CD4-positive, alpha-beta T cell treated with Interleukin-1 beta for 1 hour (primary cell): Measurements from ENCODE around the gene INVS.
"Not testable (repeated sequence)": the region's sequence is repeated elsewhere in the genome, so short reads cannot be mapped to it uniquely, and the experiment has no call there.

Source experiments
- DNase-seq, 2 donors: peaks; one replicate each; pipeline ENCODE4 v3.0.0-alpha.2; 2020 to 2022

The INVS gene

DNA sequence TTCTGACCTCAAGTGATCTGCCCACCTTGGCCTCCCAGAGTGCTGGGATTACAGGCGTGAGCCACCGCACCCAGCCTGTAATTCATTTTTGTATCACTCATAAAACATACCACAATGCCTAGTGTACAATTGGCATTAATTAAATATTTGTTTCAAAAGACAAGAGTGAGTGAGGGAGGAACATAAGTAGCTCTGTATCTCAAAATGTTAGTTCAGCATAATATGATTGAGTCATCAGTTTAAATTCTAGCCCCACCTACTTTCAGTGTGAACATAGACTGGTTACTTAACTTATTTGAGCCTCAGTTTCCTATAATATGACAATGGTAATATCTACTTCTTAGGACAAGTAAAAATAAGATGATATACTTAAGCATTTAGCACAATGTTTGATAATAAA lies 26.9 kb downstream of the INVS start:
- DNase-seq = no peak

DNA sequence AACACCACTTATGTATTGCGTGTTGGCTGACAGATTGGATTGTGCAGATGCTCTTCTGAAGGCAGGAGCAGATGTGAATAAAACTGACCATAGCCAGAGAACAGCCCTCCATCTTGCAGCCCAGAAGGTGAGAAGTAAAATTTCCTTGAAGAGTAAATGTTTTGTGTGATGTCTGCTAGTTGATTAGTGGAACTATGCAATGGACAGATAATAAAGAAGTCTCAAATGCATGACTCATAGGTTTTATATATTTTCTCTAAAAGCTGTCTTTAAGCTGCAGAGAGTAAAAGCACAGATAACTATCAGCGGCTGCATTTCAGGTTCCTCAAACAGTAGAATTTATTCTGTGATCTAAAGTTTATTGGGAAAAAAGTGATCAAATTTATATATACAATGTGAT lies 27.4 kb downstream of the INVS start:
- DNase-seq = no peak

DNA sequence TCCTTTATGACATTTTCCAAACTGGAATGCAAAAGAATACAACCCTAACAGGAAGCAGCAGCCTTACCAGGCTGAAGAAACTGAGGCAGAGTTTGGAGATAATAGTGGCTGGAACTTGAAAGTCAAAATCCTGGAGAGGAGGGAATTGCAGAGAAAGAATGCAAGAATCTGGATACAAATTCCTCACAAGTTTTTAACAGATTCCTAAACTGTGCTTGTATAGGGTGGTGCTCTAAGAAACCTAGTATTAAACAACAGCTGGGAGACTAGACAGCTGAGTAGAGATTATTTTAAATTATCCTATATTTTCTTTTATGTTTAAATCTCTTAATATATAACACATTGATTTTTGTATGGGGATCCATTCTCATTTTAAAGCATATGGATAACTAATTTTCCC lies 30.7 kb downstream of the INVS start:
- no peak for DNase-seq

DNA sequence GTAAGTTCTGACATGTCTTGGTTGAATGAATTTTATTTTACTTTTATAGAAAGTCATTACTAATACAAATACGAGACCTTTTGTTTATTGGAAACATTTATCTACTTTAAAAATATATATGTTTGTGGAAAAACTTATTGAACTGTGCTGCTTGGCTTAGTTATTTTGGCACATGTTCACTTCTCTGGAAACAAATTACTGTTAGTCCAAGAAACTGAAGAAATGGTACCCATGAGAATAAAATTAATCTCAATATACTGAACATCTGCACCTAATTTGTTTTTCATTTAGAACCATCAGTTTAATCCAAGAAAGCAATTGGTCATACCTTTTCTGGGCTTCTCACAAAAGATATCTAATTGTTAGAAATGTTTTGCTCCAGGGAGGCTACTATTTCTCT lies 32.2 kb downstream of the INVS start:
- DNase-seq = no peak

DNA sequence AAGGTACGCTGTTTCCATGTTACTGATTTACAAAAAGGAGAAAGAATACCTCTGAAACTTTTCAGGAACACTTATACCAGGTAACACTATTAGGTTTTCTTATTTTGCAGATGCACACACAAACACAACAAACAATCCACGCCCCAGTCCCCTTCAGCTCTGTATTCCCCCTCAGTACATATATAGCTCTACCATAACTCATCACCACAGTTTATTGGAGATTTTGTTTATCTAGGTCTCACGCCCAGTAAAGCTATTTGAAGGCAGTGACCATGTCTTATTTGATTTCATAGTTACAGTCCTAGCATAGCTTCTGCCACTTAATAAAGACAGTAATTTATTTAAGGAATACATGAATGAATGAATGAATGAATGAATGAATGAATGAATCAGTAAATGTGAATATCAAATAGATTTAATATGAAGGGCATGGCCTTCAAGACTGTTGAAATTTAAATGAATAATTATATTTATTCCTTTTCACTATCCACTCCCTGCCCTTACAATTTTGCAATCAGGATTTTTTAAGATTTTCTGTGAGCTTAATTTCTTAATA lies 32.9 kb downstream of the INVS start:
- DNase-seq = no peak

DNA sequence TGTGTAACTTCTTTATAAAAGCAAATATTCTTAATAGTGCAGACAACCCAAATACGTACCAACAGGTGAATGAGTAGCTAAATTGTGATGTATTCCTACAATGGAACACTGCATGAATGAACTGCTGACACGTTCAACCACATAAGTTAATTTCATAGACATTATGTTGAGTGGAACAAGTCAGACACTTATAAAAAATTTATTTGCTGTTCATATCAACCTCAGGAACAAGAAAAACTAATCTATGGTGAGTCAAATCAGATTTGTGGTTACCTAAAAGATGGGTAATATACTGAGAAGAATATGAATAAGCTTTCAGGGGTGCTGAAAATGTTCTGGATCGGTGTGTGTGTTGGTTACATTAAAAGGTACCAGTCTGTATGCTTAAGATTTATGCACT lies 35.7 kb downstream of the INVS start:
- no peak for DNase-seq

DNA sequence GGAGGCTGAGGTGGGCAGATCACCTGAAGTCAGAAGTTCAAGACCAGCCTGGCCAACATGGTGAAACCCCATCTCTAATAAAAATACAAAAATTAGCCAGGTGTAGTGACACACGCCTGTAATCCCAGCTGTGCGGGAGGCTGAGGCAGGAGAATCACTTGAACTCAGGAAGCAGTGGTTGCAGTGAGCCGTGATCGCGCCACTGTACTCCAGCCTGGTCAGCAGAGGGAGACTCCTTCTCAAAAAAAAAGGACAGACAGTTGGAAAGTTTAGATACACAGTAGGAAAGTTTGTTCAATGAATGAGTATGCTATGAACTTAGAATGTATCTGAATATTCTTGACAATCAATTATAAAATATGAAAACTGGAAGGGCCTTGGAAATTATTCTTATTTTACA lies 37.8 kb downstream of the INVS start:
- not testable (repeated sequence) for DNase-seq

DNA sequence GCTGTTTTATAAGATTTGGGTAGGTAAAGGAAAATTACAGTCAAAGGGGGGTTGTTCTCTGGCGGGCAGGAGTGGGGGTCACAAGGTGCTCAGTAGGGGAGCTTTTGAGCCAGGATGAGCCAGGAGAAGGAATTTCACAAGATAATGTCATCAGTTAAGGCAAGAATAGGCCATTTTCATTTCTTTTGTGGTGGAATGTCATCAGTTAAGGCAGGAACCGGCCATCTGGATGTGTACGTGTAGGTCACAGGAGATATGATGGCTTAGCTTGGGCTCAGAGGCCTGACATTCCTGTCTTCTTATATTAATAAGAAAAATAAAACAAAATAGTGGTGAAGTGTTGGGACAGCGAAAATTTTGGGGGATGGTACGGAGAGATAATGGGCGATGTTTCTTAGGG lies 41.3 kb downstream of the INVS start:
- not testable (repeated sequence) for DNase-seq

DNA sequence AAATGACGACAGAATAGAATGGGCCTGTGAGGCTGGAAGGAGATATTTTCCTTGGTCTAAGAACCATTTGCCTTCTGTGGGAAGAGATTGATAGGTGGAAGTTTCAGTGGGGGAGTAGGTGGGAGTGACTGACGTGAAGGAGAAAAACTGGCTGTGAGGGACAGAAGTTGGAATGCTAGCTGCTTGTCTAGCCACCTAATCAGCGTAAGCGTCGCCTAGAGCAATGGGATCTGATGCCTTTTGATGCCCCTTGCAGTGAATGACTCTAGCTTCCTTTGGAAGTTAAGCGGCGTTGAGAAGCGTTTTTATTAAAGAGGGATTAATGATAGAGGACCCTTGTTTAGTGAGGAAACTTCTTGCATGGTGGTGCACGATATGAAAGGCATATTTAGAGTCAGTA lies 42.8 kb downstream of the INVS start:
- DNase-seq = not testable (repeated sequence)

DNA sequence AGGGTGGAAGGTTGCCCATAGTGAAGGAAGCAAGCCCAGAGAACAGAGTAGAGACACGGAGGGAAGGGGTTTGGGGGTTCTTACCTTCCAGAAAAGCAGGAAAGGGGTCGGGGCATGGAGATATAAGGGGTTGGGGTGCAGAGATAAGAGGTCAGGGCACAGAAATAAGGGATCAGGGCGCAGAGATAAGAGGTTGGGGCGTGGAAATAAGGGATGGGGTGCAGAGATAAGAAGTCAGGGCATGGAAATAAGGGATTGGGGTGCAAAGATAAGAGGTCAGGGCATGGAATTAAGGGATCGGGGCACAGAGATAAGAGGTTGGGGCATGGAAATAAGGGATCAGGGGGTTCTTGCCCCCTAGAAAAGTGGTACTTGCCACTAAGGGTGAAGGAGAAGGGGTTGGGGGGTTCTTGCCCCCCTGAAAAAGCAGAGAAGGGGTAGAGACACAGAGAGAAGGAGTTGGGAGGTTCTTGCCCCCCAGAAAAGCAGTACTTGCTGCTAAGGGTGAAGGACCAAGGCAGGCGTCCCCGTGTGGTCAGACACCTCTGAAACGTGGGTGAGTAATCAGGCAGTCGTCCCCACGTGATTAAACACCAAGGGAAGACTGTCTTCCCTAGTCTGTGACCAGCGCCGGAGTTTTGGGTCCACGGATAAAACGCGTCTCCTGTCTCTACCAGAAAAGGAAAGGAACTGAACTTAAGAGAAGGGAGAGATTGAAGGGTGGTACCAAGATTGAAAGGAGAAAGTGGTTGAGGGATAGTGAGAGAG lies 46.3 kb downstream of the INVS start:
- not testable (repeated sequence) for DNase-seq

DNA sequence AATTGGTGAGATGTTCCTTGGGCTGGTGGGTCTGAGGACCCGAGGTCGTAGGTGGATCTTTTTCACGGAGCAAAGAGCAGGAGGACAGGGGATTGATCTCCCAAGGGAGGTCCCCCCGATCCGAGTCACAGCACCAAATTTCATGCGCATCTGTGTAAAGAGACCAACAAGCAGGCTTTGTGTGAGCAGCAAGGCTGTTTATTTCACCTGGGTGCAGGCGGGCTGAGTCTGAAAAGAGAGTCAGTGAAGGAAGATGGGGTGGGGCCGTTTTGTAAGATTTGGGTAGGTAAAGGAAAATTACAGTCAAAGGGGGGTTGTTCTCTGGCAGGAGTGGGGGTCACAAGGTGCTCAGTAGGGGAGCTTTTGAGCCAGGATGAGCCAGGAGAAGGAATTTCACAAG lies 46.9 kb downstream of the INVS start:
- not testable (repeated sequence) for DNase-seq

DNA sequence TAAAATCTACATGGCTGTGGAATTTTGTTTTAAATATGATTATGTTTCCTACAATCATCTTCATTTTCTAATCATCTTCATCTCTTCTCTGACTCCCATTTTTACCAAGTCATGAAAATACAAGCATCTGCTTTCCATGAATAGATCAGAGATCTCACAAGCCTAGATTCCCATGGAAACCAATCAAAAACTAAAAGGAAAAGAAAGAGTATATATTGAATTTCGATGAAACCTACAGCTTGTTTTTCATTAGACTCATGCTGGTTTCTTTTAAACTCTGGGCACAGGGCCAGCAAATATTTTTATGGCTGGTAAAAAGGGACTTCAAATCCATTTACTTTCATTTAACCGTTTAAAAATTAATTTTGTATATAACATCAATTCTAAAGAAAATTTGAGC lies 51.2 kb downstream of the INVS start:
- DNase-seq = no peak

DNA sequence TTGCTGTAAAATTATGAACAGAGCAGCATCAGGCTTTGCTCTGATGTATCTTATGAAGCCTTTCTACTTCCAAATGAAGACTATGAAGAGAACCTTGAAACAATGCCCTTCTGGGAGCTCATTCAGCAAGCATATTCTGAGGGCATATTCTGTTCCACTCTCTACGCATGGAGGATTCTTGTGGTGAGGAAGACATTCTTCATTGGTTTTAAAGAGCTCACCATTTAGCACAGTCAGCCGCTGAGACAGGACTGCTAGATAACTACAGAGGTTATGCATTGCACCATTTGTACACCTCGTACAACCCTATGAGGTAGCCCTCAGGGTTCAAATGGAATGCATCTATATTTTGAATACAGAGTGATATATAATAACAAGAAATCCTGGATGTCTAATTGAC lies 61.0 kb downstream of the INVS start:
- no peak for DNase-seq

DNA sequence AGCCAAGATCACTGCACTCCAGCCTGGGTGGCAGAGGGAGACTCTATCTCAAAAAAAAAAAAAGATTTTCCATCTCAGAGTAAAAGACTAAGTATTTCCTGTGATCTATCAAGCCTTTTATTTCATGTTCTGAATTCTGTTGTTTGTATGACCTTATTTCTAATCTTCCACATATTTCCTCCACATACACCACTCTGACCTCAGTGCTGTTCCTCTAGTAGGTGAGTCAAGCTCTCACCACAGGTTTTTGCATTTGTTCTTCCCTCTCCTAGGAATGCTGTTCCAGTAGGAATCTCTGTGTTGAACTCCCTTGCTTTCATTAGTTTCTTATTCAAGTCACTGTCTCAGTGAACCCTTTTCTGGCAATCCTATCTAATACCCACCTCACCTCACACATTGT lies 68.1 kb downstream of the INVS start:
- DNase-seq = no peak

DNA sequence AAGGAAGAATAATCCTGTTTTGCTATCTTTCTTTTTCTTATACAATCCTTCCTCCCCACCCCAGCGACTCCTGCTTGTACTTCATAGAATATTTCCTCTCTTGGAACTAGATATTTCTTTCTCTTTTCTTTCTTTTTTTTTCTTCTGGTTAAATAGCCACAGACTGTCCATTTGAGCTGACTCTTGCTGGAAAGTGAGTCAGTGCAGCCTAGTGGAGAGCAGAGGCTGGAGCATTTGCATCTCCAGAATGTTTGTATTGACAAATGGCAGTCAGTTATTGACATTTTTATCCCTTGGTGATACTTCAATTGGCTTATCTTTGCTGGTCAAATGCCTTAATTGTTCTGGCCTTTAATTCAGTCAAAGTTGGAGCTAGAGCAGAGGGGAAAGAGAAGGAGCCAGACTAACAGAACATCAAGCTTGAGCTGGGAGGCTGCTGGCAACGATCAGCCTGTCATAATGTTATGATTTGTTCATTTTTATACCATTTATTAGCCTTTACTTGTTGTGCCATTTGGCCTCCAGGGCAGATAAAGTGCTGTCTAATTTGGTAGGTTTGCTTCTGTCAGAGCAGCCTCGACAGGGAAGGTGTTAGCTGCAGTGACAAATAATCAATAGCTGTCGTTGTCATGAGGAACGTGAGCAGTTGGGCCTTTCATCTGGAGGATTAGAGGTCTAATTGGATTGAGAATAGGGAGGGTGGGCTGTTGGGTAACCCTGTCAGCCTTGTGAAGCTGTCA lies 69.0 kb downstream of the INVS start:
- no peak for DNase-seq

DNA sequence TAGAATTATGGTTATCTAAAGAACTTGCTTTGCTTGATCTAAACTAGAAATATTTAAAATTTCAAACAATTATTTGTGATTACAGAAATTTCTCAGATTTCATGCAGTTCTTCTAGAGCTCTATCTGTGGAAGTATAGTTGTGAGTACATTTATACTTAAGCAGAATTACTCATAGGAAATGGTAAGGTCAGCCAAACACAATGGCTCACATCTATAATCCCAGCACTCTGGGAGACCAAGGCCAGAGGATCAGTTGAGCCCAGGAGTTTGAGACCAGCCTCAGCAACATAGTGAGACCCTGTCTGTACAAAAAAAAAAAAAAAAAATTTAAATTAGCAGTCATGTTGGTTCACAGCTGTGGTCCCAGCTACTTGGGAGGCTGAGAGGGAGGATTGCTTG lies 71.0 kb downstream of the INVS start:
- no peak for DNase-seq

DNA sequence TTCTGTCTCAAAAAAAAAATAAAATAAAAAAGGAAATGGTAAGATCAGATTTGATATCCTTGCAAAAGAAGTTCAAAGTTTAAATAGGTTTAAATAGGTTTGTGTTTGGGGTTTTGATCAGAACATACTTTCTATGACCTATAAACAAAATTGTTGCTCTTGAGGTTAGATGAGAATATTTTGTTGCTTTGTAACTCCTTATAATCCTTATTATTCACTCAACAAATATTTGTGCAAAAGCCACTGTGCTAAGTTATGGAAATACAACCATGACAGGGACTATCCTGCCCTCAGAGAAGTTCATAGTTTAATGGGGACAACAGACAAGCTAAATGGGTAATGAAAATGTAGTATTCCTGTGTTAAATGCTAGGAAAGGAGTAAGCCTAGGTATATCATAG lies 71.5 kb downstream of the INVS start:
- no peak for DNase-seq

DNA sequence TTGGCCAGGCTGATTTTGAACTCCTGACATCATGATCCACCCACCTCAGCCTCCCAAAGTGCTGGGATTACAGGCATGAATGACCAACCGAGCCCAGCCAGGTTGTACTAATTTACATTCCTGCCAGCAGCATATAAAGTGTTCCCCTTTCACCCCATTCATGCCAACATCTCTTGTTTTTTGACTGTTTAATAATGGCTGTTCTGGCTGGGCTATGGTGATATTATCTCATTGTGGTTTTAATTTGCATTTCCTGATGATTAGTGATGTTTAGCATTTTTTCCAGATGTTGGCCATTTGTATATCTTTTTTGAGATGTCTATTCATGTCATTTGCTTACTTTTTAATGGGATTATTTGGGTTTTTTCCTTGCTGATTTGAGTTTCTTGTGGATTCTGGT lies 87.3 kb downstream of the INVS start:
- DNase-seq = no peak

DNA sequence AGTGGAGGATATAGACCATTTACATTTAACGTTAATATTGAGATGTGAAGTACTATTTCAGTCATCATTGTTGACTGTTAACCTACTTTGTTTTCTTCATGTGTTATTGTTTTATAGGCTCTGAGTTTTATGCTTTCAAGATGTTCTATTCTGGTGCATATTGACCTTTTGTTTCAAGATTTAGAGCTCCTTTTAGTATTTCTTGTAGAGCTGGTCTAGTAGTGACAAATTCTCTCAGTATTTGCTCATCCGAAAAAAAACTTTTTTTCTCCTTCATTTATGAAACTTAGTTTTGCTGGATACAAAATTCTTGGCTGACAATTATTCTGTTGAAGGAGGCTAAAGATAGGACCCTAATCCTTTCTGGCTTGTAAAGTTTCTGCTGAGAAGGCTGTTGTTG lies 91.3 kb downstream of the INVS start:
- no peak for DNase-seq

DNA sequence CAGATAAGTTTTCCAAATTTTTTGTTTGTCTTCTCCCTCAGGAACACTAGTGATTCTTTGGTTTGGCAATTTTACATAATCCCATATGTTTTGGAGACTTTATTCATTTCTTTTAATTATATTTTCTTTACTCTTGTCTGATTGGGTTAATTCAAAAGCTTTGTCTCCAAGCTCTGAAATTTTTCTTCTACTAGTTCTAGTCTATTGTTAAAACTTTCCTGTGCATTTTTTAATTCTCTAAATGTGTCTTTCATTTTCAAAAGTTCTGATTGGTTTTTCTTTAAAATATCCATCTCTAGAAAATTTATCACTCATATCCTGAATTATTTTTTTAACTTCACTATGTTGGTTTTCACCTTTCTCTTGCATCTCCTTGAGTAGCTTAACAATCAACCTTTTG lies 92.2 kb downstream of the INVS start:
- no peak for DNase-seq

DNA sequence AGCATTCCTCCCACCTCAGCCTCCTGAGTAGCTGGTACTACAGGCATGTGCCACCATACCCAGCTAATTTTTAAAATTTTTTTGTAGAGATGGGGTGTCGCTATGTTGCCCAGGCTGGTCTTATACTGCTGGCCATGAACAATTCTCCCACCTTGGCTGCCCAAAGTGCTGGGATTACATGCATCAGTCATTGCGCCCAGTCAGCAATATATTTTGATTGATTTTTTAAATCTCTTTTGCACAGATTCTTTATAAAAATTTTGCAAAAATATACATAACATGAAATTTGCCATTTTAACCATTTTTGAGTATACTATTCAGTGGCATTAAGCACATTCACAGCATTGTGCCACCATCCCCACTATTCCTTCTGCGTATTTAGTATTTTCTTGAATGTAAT lies 94.0 kb downstream of the INVS start:
- no peak for DNase-seq

DNA sequence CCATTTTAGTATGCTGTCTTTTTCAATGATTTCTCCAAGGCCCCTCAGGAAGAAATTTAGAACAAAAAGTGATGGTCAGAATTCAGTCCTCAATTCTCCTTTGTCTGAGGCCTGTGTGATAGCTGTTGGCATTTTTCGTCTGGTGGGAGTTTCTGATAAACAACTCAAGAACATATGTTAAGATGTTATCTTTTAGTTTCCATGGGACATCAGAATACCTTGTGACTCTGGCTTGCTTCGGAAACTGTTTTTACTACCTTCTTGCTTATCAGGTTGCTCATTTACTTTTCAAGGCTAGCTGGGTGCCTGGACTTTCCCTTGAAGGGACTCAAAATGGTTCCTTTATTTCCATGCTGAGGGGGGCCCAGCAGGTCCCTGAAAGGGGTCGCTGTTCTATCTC lies 97.2 kb downstream of the INVS start:
- no peak for DNase-seq

DNA sequence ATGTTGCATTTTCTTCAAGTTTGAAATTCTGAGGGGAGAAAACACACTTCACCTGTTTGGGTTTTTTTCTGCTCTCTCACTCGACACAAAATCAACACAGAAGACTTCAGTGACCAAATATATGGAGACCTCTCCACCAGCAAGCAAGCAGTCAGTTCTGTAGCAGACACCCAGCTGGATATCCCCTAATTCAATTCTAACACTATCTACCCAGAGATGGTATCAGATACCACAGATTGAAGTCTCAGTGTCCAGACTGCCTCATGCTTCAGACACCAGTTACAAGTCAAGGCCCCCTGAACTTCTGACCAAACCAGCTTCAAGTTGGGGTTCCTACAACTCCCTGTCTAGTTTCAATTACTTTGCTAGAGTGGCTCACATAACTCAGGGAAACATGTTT lies 97.8 kb downstream of the INVS start:
- DNase-seq = no peak

DNA sequence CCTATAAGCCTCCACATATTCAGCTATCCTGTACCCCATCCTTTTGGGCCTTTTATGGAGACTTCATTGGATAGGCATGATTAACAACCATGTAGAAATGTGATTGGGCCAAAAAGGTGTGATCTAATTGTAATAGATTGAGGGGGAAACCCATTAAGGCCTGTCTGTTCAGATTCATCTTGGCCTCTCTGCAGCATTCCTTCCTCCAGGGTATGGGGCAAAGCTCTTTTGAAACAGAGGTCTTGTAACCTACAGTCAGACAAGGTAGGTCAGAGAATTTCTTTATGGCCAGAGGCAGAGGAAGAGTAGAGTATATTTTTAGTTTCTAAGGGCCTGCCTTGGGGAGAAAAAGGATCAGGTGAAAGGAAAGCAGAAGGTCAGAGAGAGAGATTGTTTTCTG lies 98.5 kb downstream of the INVS start:
- no peak for DNase-seq

DNA sequence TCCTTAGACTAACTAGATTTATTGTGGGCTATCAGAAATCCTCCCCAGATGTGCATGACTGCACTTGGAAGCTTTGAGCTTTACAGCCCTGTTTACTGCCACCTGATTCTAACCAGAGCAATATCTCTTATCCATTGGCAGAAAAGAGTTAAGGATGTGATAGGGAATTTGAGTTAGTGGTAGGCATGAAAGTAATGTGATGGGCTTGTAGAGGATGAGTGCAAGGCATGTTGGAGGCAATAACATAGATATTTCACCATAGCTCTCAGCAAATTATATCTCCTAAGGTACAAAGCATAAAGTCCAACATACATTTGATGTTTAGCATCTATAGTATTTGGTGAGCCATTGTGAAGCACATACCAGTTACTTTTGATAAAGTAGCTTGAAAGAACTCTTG lies 103.8 kb downstream of the INVS start:
- no peak for DNase-seq
